ENCODE results near the gene AKR1C1.
"Not testable (repeated sequence)": the region's sequence is repeated elsewhere in the genome, so short reads cannot be mapped to it uniquely, and the experiment has no call there.

AKR1C1 gene

DNA sequence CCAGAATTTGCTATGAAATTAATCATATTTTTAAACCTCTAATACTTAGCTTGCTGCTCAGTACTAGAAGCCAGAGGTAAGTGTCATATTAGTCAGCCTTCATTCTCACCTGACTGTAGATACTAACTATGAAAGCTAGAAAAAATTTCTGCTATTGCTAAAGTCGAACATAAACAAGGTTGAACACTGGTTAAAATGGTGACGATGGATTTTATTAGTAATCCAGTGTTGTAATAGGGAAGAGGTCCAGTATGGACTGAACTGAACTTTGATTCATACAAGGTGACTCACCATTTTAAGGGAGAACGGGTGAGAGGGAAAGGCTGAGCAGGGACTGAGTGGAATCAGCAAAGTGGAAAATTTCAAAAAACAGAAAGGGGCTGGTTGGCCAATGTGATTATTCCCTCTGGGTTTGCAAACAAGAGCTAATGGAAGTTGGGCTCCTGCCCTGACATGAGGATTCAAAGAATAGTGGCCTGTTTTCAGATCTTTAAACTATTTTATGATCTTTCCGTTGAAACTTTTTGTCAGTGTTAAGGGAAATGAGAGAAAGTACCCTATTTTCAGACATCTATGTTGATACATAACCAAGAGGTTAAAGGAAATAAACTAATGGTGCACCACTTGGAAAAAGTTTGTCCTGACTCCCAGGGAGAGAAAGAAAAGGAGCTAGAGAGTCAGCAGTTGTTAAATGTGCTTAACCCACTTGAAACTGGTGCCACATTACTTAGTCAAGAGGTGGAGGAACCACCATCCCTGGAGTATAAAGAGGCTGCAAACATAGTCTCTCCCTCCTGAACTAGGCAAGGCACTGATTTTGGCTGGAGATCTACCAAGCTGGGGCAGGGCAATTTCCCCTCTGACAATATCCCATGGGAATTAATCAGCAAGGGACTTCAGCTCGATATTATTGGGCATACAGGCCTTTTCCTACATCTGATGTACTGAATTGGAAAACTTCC, 15.3 kb upstream of the AKR1C1 start:
- DNase-seq = peak; percentile 97

DNA sequence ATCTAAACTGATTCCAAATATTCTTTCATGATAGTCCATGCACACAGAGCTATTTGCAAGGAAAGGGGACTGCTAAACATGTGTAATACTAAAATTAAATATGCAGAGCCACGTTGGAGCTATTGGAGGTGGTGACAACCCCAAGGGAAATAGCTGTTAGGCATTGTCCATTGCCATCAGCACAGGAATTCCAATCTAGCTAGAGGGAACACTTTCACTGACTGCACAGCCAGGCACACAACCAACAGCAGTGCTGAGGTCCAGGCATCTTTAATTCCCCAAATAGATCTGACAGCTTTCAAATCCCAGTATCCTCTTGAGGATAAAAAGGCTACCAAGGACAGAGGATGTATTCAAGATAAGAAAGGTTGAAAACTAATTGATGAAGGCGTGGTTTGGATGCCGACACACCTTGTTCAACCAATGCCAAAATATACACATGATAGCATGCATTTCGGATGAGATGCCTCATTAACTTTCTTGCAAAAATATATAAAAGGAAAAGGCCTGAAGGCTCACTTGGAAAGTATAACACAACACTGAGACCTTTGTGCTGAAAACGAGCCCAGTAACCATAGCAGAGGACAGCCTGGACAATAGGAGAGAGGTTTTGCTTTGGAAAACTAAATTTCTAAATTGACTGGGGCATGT, 11.6 kb upstream of the AKR1C1 start:
- not testable (repeated sequence) for DNase-seq

DNA sequence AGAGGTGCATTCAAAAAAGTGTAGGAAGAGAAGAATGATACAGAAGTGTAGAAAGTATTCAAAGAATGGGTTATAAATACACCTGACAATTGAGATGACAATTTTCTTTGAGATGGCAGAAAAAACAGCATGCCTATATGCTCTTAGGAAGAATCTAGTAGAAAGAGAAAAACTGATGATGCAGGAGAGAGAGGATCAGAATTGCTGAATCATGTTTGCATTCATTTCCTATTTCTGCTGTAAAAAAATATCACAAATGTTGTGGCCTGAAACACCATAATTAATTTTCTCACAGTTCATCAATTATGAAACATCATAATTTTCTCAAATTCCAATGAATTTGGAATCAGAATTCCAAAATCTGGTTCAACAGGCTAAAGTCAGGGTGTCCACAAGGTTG, 9.8 kb upstream of the AKR1C1 start:
- no peak for DNase-seq

DNA sequence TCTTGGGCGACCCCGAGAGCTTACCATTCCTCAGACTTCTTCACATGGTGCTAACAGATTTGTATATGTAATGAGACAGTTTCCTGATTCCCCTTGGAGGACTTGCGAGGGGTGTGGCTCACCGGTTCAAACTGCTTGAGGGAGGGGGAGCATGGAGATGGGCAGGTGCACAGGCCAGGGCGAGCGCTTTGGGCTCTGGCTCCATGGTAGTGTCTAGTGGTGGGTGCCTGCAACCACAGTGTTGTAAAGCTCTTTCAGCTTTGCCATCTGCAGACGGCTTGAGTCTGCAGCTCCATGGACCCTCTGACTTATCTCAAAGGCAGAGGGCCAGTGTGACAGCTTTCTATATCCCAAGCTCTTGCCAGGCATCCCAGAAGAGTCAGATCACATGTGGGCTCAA, 7.1 kb upstream of the AKR1C1 start:
- DNase-seq = not testable (repeated sequence)

DNA sequence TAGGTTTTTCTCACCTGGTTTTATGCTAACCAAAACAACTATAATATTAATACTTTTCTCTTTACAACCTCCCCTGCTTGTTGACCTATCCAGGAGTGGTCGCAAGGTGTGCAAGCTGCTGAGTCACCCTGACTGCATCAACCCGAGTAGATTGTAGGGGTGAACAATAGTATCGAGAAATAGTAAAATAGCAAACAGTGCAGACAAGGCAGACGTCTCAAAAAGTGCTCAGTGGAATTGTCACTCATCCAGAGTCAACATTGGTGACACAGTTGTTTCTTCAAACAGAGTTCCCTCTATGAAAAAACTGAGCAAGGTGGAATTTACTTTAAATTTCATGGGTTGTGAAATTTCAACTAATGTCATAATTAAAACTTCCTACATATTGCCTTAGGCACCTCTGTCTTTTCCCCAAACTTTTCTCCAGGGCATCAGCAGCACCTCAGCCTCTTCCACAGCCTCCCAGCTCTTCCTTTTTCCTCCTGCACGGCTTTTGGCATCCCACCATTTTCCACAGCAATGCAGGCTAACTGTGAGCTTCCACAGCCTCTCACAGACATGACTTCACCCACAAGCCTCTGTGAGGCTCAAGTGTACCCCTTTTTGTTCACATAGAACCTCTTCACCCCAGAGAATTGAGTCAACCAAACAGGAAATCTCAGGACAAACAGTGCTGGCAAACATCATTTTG, 6.1 kb upstream of the AKR1C1 start:
- not testable (repeated sequence) for DNase-seq

DNA sequence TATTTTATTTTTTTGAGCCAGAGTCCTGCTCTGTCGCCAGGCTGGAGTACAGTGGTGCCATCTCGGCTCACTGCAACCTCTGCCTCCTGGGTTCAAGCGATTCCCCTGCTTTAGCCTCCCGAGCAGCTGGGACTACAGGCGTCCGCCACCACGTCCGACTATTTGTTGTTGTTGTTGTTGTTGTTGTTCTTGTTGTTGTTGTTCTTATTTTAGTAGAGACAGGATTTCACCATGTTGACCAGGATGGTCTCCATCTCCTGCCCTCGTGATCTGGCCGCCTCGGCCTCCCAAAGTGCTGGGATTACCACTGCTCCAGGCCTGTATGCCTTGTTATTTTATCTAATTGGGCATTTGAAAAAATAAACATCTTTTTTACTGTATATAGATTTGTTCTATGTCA, 1.7 kb upstream of the AKR1C1 start:
- DNase-seq = not testable (repeated sequence)

DNA sequence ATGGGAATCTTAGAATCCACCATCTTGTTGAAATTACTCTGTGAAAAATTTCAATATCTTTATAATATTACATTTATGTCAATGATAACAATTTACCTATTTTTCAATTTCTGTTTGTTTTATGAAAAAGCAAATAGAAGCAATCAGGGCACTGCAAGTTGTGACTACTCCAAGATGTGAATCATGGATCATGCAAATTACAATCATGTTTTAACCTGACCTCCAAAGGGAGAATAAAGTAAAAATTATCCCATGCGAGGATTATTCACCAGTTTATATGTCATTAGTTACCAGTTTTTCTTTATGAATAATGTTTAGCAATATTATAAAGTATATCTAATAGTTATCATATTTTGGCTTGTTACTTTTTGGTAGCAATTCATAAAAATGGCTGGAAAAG, 907 bp upstream of the AKR1C1 start:
- not testable (repeated sequence) for DNase-seq

DNA sequence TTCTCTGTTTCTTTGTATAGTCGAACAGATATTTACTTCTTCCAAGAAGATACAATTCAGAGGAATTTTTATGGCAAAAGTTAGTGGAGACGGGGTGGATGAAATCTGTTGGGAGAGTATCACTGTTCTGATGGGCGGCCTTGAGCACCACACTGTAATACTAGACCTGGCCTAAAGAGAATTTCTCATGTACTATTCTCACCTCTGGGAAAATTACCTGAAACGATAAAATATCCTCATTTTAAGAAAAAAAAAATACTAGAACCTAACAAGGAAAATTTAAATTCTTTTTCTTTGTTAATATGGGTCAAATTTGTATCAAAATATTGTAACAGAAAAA, 570 bp downstream of the AKR1C1 start:
- not testable (repeated sequence) for DNase-seq

DNA sequence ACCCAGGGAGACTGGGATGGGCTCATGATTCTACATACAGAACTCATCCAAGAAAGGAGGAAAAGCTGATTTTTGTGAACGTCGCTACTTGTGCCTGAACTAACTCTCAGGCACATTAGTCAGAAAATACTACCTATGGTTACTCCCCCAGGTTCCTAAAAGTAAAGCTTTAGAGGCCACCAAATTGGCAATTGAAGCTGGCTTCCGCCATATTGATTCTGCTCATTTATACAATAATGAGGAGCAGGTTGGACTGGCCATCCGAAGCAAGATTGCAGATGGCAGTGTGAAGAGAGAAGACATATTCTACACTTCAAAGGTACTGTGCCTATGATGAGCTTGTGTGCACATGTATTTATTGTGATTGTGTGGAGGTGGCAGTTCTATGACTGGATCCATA, 2.5 kb downstream of the AKR1C1 start:
- DNase-seq = not testable (repeated sequence)

DNA sequence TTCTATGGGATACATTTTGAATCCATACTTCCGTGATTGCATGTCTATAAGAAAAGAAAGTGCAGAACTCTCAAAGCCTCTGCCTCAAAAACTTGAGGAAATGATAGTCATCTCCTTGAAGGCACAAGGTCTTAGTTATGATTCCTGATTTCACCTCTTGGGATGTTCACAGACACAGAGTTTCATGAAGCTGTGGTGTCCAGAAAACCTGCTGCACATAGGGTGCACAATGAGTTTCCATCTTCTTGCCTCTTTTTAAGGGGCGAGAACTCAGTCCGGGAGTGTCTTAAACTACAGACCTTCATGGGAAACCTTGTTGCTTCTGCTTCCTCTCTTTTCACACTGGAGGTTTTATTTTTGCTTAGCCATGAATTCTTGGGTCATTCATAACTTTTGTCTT, 4.0 kb downstream of the AKR1C1 start:
- DNase-seq = not testable (repeated sequence)

DNA sequence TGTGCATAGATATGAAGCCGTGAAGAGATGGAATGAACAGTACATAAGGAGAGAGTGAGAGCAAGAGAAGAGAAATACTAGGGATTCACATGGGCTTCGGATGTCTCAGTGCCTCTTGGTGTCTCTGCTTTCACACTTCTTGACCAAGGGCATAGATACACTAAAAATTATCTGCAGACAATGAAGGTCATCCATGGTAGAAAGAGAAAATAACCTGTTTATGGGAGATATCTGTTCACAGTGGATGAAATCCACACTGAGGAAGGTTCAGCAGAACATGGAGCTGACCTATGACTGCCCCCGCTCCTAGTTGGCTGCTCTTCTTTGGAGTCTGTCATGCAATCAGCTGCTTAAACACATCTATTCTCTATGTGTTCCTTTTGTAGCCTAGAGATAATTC, 6.1 kb downstream of the AKR1C1 start:
- DNase-seq = not testable (repeated sequence)

DNA sequence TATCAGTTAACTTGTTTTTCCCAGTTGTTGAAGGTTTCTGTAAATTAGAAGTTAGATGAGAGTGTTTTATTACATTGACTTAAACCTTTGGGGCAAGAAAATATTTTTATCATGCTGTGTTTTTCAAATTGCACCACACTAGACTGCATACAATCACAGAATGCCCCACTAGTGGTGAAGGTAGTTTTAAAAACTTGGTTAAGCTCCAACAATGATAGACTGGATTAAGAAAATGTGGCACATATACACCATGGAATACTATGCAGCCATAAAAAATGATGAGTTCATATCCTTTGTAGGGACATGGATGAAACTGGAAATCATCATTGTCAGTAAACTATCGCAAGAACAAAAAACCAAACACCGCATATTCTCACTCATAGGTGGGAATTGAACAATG, 7.1 kb downstream of the AKR1C1 start:
- not testable (repeated sequence) for DNase-seq

DNA sequence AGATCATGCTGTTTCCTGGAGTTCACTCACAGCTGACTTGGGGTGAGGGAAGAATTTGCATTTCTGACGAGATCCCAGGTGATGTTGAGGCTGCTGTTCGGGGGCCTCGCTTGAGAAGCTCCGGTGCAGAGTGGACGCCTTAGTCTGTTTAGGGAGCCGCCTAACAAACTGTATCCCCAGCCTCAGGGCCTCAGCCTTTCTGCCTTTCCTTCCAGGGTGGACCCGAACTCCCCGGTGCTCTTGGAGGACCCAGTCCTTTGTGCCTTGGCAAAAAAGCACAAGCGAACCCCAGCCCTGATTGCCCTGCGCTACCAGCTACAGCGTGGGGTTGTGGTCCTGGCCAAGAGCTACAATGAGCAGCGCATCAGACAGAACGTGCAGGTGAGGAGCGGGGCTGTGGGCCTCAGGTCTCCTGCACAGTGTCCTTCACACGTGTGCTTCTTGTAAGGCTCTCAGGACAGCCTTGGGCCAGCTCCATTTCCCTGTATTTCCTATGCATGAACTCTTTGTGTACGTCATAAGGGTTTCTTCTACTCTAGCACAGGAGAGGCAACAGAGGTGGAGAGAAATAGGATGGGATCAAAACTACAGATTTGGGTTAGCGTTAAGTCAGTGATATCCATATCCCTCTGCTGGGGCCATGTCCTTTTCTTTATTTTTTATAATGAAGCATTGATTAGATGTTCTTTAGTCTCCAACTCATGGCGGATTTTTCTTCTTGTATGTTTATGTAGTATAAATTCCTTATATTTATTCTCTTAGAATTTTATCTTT, 9.3 kb downstream of the AKR1C1 start:
- DNase-seq = not testable (repeated sequence)

DNA sequence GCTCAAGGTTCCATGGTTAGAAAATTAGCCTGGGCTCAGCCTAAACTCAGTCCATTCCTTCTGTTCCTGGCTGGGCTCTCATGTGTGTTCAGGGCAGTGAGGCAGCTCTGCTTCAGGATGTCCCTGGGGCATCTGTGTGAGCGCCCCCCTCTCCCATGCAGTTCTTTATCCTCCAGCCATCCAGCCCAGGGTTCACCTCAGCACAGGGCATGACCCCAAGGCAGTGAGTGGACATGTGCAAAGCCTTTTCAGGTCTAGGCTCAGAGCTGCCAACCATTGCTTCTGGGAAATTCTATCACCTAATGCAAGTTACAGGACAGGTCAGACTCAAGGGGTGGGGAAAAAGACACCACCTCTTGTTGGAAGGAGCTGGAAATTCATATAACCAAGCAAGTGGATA, 10.1 kb downstream of the AKR1C1 start:
- DNase-seq = not testable (repeated sequence)

DNA sequence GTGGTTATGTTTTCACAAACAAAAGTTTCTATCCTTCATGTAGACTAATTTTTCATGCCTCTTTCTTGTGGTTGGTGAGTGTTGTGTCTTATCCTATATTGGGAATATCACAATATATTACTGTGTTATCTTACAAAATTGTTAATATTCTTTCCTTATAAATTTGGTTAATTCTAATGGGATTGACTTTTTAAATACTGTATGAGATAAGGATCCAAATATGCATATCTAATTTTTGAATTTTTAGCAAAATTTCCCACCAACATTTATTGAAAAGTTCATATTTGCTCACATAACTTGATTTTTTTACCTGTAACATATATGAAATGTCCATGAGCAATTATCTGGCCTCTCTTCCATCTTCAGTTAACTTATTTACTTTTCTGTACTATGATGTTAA, 11.2 kb downstream of the AKR1C1 start:
- not testable (repeated sequence) for DNase-seq

DNA sequence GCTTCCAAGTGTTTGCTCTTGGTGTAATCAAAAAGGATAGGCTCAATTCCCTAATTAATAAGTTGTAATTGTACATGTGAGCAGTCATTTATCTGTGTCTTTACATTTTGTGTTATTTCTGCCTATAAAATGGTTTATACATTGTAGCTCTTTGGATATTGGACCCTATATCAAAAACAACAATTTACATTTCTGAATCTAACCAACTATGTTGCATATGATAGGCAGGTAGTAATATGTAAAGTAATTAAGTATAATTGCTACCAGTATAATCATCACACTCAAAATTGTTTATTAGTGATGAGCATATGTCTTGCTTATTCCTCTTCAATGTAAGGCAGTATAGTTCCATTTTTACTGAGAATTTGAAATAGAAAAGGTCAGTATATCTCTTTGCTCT, 13.8 kb downstream of the AKR1C1 start:
- no peak for DNase-seq

DNA sequence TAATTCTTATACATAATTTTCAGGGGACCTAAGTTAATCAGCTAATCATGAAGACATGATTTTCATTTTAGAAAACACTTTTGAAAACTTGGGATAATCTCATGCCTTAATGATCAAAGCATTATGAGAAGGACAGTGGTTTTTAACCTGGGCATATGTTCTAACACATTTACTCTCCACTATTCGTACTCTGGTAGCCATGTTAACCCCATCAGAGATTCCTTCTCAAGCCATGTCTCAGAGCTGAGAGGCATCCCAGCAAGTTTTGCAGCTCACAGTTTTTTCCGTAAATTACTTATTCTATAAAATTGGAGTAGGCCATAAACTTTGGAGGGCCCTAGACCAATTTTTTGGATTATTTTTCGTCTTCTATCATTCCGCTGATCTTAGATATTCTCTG, 15.7 kb downstream of the AKR1C1 start:
- DNase-seq = no peak

DNA sequence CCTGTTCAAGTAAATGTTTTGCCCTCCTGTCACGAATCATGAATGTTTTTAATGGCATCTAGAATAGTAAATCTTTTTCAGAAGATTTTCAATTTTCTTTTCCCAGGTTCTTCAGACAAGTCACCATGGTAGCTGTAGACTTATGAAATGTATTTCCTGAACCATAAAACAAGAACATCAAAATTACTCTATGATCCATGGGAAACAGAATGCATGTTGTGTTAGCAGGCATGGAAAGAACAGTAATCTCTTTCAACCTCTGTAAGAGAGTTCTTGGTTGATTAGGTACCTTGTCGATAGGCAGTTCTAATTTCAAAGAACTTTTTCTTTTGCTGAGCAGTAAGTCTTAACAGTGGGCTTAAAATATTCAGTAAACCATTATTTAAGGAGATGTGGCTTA, 17.6 kb downstream of the AKR1C1 start:
- no peak for DNase-seq

DNA sequence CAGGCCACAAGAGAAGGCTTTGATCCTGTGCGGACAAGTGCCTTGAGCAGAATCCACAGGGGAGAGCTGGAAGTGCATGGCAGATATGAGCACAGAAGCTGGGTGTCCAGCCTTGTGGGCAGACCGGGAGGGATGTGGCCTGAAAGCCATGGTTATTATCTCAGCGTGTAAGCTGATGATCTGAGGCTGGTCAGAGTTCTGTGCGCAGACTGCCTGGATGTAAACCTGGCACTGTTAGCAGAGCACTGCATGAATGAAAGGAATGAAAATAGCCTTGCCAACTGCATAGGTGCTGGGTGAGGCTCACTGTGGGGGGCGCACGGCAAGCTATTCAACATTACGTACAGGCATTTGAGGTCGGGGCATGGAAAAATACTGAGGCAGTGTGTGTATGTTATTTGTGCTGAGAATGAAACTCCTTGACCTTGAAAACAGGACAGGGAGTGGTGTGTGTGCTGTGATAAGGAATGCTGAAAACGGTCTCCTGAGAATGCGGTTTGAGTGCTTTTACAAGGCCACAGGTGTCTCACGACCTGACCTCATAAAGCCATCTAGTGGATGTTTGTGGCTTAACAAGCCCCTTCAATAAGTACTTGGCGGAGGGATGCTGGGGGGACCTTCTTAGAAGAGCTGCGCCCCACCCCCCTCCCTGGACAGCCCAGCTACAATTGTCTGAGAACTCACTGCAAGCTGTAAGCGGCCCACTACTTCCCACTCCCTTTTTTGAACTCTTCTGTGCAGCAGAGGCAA, 18.7 kb downstream of the AKR1C1 start:
- peak; percentile 25 for DNase-seq

DNA sequence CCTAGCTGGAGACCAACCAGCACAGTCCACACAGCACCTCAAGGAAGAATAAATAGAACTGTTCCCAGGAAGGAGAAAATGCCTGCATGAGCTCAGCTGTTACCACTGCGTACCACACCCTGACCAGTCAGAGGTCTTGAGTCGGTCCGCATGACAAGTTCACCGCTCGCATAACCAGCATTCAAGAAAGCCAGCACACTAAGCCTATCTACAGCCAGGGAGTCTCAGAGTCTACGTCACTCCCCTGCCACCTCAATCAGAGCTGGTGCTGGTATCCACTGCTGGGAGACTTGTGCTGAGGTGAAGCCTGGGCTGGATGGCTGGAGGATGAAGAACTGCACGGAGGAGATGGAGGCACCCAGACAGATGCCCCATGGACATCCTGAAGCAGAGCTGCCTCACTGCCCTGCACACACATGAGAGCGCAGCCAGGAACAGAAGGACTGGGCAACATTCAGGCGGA, 19.6 kb downstream of the AKR1C1 start:
- no peak for DNase-seq

DNA sequence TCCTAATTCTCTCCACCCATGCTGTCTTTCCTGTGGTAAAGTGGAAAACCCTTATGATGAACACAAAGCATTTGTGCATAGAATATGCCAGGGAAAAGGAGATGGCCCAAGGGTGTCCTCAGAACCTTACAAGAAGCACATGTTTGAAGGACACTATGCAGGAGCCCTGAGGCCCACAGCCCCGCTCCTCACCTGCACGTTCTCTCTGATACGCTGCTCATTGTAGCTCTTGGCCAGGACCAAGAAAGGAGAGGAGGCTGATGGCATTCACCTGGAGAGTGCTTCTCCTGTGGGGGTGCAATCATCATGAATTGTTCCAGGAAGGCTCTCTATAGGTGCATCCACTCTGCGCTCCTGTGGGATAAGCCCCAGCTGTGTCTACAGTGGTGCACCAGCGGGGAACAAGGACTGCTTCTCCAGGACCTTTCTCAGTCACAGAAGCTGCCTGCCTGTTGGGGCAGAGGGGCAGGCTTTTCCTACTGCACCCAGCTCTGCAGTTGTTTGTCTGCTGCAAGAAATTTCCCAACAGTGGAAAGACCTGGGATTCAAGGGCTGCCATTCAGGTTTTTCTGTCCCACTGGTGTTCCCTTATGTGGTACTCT, 20.5 kb downstream of the AKR1C1 start:
- no peak for DNase-seq

DNA sequence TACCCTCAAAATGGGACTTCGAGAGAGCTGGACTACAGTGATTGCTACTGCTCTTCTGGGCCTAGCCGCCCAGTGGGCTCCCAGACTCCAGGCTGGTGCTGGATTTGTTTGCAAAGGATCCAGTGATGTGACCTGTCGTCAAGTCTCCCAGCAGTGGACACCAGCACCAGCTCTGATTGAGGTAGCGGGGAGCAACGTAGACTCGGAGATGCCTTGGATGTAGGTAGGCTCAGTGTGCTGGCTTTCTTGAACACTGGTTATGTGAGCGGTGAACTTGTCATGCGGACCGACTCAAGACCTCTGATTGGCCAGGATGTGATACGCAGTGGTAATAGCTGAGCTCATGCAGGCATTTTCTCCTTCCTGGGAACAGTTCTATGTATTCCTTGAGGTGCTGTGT, 21.0 kb downstream of the AKR1C1 start:
- no peak for DNase-seq

Measured in HCEC 1CT (cell line).